ENCODE measurements around the gene CTNS.

Gene CTNS

GRCh38 chr17:3657874-3658783, 21.6 kb downstream of the CTNS start:
- DNase-seq (ENCODE audit: insufficient read length, low spot score) (no peak), FAIRE-seq (peak; percentile 67)

- FAIRE-seq = no peak
- DNase-seq (ENCODE audit: insufficient read length, low spot score) = no peak
These were observed 22.4 kb downstream of the CTNS start for GRCh38 chr17:3658784-3659449.

GRCh38 chr17:3659541-3660111, 23.1 kb downstream of the CTNS start:
- FAIRE-seq = peak; percentile 65
- peak; percentile 84 for DNase-seq (ENCODE audit: insufficient read length, low spot score)

GRCh38 chr17:3660311-3660891, 23.8 kb downstream of the CTNS start:
- FAIRE-seq (no peak), DNase-seq (ENCODE audit: insufficient read length, low spot score) (no peak)

- DNase-seq (ENCODE audit: insufficient read length, low spot score) = no peak
- no peak for FAIRE-seq
These were observed 26.8 kb downstream of the CTNS start for GRCh38 chr17:3663102-3664011.

- DNase-seq (ENCODE audit: insufficient read length, low spot score) = no peak
- FAIRE-seq = peak; percentile 9
These were observed 29.3 kb downstream of the CTNS start for GRCh38 chr17:3665834-3666233.

GRCh38 chr17:3666516-3666915, 30.0 kb downstream of the CTNS start:
- DNase-seq (ENCODE audit: insufficient read length, low spot score) = no peak
- FAIRE-seq = no peak

- DNase-seq (ENCODE audit: insufficient read length, low spot score) (peak; percentile 90), FAIRE-seq (peak; percentile 67)
These were observed 31.1 kb downstream of the CTNS start for GRCh38 chr17:3667366-3668278.

GRCh38 chr17:3668279-3669084, 31.9 kb downstream of the CTNS start, which contains the start of the genes EMC6 and TAX1BP3:
EMC6 (plus strand) TSS chr17:3668812; CDS start chr17:3669147, 335 bp downstream.
TAX1BP3 (minus strand) TSS chr17:3668578; CDS start chr17:3668526, 52 bp downstream.
- DNase-seq (ENCODE audit: insufficient read length, low spot score) (peak; percentile 99), FAIRE-seq (peak; percentile 98)

GRCh38 chr17:3669085-3669347, 32.5 kb downstream of the CTNS start:
- FAIRE-seq = no peak
- no peak for DNase-seq (ENCODE audit: insufficient read length, low spot score)

- DNase-seq (ENCODE audit: insufficient read length, low spot score) = no peak
- no peak for FAIRE-seq
These were observed 33.0 kb downstream of the CTNS start for GRCh38 chr17:3669548-3669947.

GRCh38 chr17:3672571-3672970, 36.0 kb downstream of the CTNS start:
- DNase-seq (ENCODE audit: insufficient read length, low spot score) (no peak), FAIRE-seq (no peak)

GRCh38 chr17:3675886-3676285, 39.3 kb downstream of the CTNS start:
- no peak for FAIRE-seq
- no peak for DNase-seq (ENCODE audit: insufficient read length, low spot score)

GRCh38 chr17:3678095-3678820, 41.7 kb downstream of the CTNS start:
- DNase-seq (ENCODE audit: insufficient read length, low spot score) = no peak
- no peak for FAIRE-seq

GRCh38 chr17:3678821-3679530, 42.4 kb downstream of the CTNS start:
- no peak for FAIRE-seq

GRCh38 chr17:3679531-3680126, 43.1 kb downstream of the CTNS start:
- no peak for FAIRE-seq
- no peak for DNase-seq (ENCODE audit: insufficient read length, low spot score)

More at GRCh38 chr17:3678821-3679530, 42.4 kb downstream of the CTNS start:
- no peak for DNase-seq (ENCODE audit: insufficient read length, low spot score)

- FAIRE-seq (no peak), DNase-seq (ENCODE audit: insufficient read length, low spot score) (no peak)
These were observed 44.5 kb downstream of the CTNS start for GRCh38 chr17:3681057-3681456.

Data from HTR-8/SVneo (cell line).